Parietal lobe (tissue), 1 donor: Measurements from ENCODE around the gene OR5M10. TPM values are rescaled to one million over a fixed set of nuclear protein-coding genes. Genes with fewer than 3 reads are reported as not detected.

Experiments
- total RNA-seq: library from RNA; depleted of rRNA; stranded (reverse); fragments of >200 nt; gene quantifications from one replicate; pipeline ENCODE4 v1.2.3, GENCODE V29; 2014

OR5M10 gene
- not detected for total RNA-seq

DNA sequence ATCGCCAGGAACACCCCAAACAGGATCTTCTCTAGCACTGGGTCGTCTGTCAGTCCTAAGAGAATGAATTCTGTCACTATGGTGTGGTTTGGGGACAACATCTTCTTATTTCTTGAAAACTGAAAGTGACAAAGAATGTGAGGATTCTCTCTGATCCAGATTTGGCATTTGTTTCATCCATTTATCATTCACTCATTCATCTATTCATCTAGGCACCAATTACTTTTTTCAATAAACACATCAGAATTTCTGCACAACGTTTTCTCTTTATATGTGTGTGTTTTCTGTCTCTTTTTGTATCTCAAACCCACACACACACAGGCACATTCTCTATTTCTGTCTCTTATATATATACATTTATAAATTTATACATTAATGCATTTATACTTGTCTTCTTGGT, at the start of gene OR5M10:
TSS of gene OR5M10 (minus strand) at position 101 of the 400 bp plus-strand sequence. CDS start at position 101, 0 bp downstream.

DNA sequence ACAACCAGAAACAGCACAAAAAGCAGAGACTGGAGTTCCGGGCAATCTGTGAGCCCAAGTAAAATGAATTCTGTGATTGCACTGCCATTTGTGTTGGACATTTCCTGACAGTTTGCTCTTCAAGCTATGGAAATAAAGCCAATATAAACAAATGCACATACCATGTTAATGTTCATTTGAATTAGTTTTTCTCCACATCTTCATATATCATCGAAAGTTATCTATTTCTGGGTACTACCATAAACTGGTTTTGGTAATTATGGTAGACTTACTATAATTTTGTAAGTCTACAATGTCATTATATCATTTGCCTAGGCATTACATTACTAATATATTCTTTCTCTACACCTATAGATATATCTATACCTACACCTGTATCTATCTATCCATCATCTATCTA, 34.4 kb downstream of the OR5M10 start, which contains the start of gene OR5M11:
TSS of gene OR5M11 (minus strand) at position 101 of the 400 bp plus-strand sequence. CDS start at position 101, 0 bp downstream.

Other genes with a start within 250 kb of the OR5M10 start
- not detected for gene OR8K1, start 231.7 kb downstream of the OR5M10 start, total RNA-seq
- not detected for gene OR8J1, start 223.4 kb downstream of the OR5M10 start, total RNA-seq
- not detected for gene OR8U1, start 202.1 kb downstream of the OR5M10 start, total RNA-seq
- gene OR5AL1, start 165.0 kb downstream of the OR5M10 start, total RNA-seq, result not detected
- not detected for gene OR5M3, start 104.4 kb downstream of the OR5M10 start, total RNA-seq
- not detected for gene OR5M8, start 86.4 kb downstream of the OR5M10 start, total RNA-seq
- not detected for gene OR5M11, start 34.5 kb downstream of the OR5M10 start, total RNA-seq
- not detected for gene OR5M1, start 37.2 kb upstream of the OR5M10 start, total RNA-seq
- not detected for gene OR5AP2, start 64.7 kb upstream of the OR5M10 start, total RNA-seq
- not detected for gene OR5AR1, start 86.0 kb upstream of the OR5M10 start, total RNA-seq
- not detected for gene OR9G1, start 121.4 kb upstream of the OR5M10 start, total RNA-seq
- gene OR9G4, start 171.0 kb upstream of the OR5M10 start, total RNA-seq, result not detected